Erythroblast (primary cell): ENCODE data around the gene RASSF7.

Experiments used
- GATA1 ChIP-seq: IDR thresholded peaks from 2 replicates; pipeline ENCODE4 v1.6.1; 2011; ENCODE audit warnings: low read depth, mild to moderate bottlenecking, control low read depth, low read length, moderate library complexity
- POLR2A ChIP-seq: IDR thresholded peaks from 2 replicates; pipeline ENCODE4 v1.6.1; 2011; ENCODE audit warnings: mild to moderate bottlenecking, low read length

GRCh38 chr11:553988-554340, 6.8 kb upstream of the RASSF7 start:
- no peak for TF ChIP-seq POLR2A
- no peak for TF ChIP-seq GATA1
